Thymus (tissue), 14 donors: Measurements from ENCODE around the gene LCNL1. TPM values are rescaled to one million over a fixed set of nuclear protein-coding genes. Genes with fewer than 3 reads are reported as not detected.
A peak's percentile ranks its signal among the peaks of the same experiment; 100 is the strongest.

Experiments used
- DNase-seq, 9 donors: peaks; one replicate each; pipeline ENCODE4 v3.0.0-alpha.2; 2013; ENCODE audit warnings: low spot score in 9 of 9, low read depth in 6 of 9, missing footprints in 1 of 9
- H3K27ac ChIP-seq, 2 donors: one replicate each; pipeline ENCODE4 v1.5.1; 2013; ENCODE audit warnings: control low read depth in 1 of 2, low read depth in 1 of 2, low read length in 1 of 2, mild to moderate bottlenecking in 1 of 2, moderate library complexity in 1 of 2
- H3K27me3 ChIP-seq, 2 donors: one replicate each; pipeline ENCODE4 v1.5.1; 2013; ENCODE audit warnings: low read length in 1 of 2; ENCODE audit not compliant: control insufficient read depth in 2 of 2, insufficient read depth in 1 of 2
- H3K36me3 ChIP-seq, 2 donors: one replicate each; pipeline ENCODE4 v1.5.1; 2013; ENCODE audit warnings: low read length in 1 of 2, mild to moderate bottlenecking in 1 of 2, moderate library complexity in 1 of 2; ENCODE audit not compliant: control insufficient read depth in 2 of 2, insufficient read depth in 2 of 2
- H3K4me1 ChIP-seq, 2 donors: one replicate each; pipeline ENCODE4 v1.5.1; 2013; ENCODE audit warnings: low read length in 2 of 2; ENCODE audit not compliant: control insufficient read depth in 2 of 2, insufficient read depth in 2 of 2
- H3K4me3 ChIP-seq, 2 donors: one replicate each; pipeline ENCODE4 v1.5.1; 2013; ENCODE audit warnings: low read length in 2 of 2, control low read depth in 1 of 2, mild to moderate bottlenecking in 1 of 2
- H3K9me3 ChIP-seq, 2 donors: one replicate each; pipeline ENCODE4 v1.5.1; 2013; ENCODE audit warnings: low read length in 1 of 2, mild to moderate bottlenecking in 1 of 2; ENCODE audit not compliant: control insufficient read depth in 2 of 2, insufficient read depth in 1 of 2
- WGBS: extraction: QIAGEN DNeasy Blood & Tissue Kit; methylation state at CpG from one replicate; pipeline ENCODE4 v1.1.7; 2013; 5-methylcytosine and 5-hydroxymethylcytosine counted together
- long read RNA-seq, 10 donors: transcript quantifications; one replicate each; lab custom pipeline, GENCODE V29; 2026
- polyA plus RNA-seq: library from polyadenylated mRNA; stranded (reverse); fragments of 200-250 nt; gene quantifications from one replicate; pipeline ENCODE4 v1.2.3, GENCODE V29; 2013
- total RNA-seq: library from RNA; stranded (reverse); fragments of 120-200 nt; gene quantifications from one replicate; pipeline ENCODE4 v1.2.4, GENCODE V29; 2013
- donor health status: healthy.

LCNL1 gene
- 0.19 TPM for total RNA-seq
- polyA plus RNA-seq, result 5.0 TPM
- long read RNA-seq, donor 1, result 0 reads
- long read RNA-seq, donor 2, result 0 reads
- long read RNA-seq, donor 3, result 0 reads
- long read RNA-seq, donor 4, result 0 reads
- long read RNA-seq, donor 5, result 0 reads
- long read RNA-seq, donor 6, result 0 reads
- long read RNA-seq, donor 7, result 0 reads
- long read RNA-seq, donor 8, result 0 reads
- long read RNA-seq, donor 9, result 0 reads
- long read RNA-seq, donor 10, result 0 reads

DNA sequence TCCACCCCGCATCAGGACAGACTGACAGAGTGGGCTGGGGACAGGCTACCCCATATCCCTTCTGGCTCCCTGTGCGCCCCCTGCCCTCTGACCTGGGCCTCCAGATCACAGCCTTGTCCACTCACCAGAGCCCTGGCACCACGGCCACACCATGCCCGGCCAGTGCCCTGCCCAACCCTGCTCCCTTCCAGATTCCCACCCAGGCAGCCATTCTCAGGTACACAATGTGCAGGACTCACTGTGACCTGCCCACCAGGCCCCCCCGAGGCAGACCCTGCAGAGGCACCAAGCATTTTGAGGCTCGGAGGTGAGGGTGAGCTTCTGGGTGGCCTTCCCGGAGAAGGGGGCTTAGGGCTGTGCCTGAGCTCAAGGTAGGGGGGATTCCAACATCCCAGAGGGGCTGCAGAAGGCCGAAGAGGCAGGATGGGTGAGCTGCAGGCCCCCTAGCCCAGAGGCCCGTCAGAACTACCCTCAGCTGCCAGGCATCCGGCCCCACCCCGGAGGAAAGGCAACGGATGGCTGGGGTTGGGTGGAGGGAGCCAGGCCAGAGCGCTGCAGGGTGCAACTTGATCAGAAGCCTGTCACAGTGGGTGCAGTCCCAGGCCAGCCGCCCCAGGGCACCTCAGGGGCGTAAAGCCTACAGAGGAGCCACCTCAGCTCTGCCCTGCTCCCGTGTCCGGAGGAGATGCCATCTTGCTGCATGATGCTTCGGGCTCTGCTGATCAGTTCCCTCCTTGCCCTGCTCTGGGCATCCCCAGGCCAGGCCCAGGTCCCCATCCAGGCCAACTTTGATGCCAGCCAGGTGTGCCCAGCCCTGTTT is at the start of gene LCNL1:
Gene LCNL1 (plus strand): TSS at position 762 of the 820 bp plus-strand sequence. CDS start 594 bp downstream, outside the sequence.
- no peak within 1 kb of the TSS for H3K4me3 ChIP-seq
- H3K36me3 ChIP-seq, result no peaks in the 10 kb centered on the region
- H3K27me3 ChIP-seq, result peaks cover 37 to 95% of the 10 kb centered on the region in 2 donors
- WGBS, result 96% methylated on average over 18 of the region's 18 CpGs
- no peak within 1 kb of the TSS for H3K27ac ChIP-seq
- peaks cover 5 to 9% of the 10 kb centered on the region in 2 donors for H3K4me1 ChIP-seq
- H3K9me3 ChIP-seq, result no peaks in the 10 kb centered on the region
- no peak for DNase-seq

DNA sequence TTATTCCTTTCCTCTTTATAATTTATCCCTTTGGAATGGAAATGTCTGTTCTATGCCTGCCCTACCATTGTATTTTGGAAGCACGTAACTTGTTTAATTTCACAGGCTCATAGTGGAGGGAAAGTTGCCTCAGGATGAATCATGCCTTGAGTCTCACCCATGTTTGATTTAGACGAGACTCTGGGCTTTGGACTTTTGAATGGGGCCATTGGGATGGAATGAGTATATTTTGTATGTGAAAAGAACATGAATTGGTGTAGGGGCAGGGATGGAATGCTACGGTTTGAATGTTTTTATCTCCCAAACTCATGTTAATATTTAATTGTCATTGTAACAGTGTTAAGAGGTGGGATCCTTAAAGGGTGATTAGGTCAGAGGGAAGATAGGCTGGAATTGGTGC is 48.5 kb upstream of the LCNL1 start:
- Histone ChIP-seq H3K4me3 (no peak overlapping the region), H3K27me3 (no peaks in the 10 kb centered on the region), H3K4me1 (no peaks in the 10 kb centered on the region), H3K9me3 (peaks cover 0 to 7% of the 10 kb centered on the region in 2 donors), H3K27ac (no peak overlapping the region), H3K36me3 (peaks cover 4 to 14% of the 10 kb centered on the region in 2 donors)
- 95% methylated on average over 3 of the region's 3 CpGs for WGBS
- no peak for DNase-seq

DNA sequence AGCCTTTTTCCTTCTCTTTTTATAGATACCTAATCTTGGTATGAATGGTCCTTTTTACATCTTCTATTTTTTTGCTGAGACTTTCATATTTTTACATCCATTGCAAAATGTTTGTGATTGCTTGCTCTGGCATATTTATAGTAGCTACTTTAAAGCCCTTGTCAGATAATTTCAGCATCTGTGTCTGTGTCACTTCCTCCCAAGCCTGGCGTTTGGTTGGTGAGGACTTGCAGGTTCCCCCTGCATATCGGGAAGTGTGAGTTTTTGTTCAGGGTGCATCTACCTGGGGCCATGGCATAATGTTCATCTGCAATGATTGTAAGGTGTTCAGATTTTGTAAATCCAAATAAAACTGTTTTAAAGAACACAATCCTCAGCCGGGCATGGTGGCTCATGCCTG is 47.1 kb upstream of the LCNL1 start:
- no peak for DNase-seq
- Histone ChIP-seq H3K27me3 (no peaks in the 10 kb centered on the region), H3K36me3 (peaks cover 18 to 27% of the 10 kb centered on the region in 2 donors), H3K4me1 (no peaks in the 10 kb centered on the region), H3K9me3 (peaks cover 0 to 7% of the 10 kb centered on the region in 2 donors), H3K4me3 (no peak overlapping the region), H3K27ac (no peak overlapping the region)
- 91% methylated on average over 3 of the region's 3 CpGs for WGBS

DNA sequence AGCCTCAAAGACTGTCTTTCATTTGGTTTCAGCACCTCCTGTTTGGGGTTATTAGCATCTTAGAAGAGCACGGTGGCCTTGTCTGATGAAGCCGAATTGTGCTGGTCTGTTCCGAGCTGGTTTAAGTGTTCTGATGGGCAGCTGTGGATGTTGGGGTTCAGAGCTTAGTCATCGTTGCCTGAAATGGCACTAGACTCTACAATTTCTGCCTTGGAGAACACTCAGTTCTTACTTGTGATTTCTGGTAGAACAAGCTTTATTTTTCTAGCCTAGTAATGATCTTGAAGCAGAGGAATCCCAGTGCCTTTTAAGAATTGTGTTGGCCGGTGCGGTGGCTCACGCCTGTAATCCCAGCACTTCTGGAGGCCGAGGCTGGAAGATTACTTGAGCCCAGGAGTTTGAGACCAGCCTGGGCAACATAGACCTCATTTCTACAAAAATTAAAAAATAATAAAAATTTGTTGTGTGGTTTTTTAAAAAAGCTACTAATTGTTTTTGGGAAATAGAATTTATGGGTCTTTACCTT is 46.1 kb upstream of the LCNL1 start:
- DNase-seq, result no peak
- Histone ChIP-seq H3K27me3 (no peaks in the 10 kb centered on the region), H3K4me1 (no peaks in the 10 kb centered on the region), H3K36me3 (peaks cover 28 to 36% of the 10 kb centered on the region in 2 donors), H3K27ac (no peak overlapping the region), H3K4me3 (no peak overlapping the region), H3K9me3 (peaks cover 0 to 7% of the 10 kb centered on the region in 2 donors)
- 97% methylated on average over 8 of the region's 8 CpGs for WGBS

DNA sequence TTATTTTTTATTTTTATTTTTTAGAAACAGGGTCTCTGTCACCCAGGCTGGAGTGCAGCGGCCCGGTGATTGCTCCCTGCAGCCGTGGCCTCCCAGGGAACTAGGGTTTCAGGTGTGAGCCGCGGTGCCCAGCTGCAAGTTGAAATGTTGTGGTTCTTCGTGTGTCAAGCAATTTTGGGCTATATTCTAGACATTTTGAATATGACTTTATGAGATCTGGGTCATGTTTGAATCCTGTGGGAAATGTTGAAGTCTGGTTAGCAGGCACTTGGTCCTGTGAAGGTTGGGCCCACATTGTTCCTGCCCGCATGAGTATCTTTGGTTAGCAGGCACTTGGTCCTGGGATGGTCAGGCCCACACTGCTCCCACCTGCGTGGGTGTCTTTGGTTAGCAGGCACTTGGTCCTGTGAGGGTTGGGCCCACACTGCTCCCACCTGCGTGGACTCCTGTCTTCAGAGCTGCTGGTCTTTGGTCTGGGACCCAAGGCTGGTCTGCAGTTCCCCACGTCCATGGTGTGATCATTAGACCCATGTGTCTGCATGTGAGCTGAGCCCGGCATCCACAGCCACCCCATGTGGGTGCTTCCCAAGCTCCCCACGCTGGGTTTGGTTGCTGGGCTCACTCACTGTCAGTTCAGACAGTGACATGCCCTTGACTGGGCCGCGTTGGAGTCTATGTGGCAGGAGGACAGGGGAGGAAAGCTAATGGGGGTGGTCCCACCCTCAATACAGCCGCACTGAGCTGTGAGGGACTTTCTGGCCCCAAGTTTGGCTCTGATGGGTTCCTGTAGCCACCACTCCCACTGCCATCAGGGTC is 45.4 kb upstream of the LCNL1 start:
- no peak overlapping the region for H3K4me3 ChIP-seq
- peaks cover 1 to 7% of the 10 kb centered on the region in 2 donors for H3K9me3 ChIP-seq
- no peaks in the 10 kb centered on the region for H3K4me1 ChIP-seq
- H3K27ac ChIP-seq, result no peak overlapping the region
- H3K27me3 ChIP-seq, result no peaks in the 10 kb centered on the region
- peaks cover 35 to 43% of the 10 kb centered on the region in 2 donors for H3K36me3 ChIP-seq
- no peak for DNase-seq
- 91% methylated on average over 15 of the region's 15 CpGs for WGBS

DNA sequence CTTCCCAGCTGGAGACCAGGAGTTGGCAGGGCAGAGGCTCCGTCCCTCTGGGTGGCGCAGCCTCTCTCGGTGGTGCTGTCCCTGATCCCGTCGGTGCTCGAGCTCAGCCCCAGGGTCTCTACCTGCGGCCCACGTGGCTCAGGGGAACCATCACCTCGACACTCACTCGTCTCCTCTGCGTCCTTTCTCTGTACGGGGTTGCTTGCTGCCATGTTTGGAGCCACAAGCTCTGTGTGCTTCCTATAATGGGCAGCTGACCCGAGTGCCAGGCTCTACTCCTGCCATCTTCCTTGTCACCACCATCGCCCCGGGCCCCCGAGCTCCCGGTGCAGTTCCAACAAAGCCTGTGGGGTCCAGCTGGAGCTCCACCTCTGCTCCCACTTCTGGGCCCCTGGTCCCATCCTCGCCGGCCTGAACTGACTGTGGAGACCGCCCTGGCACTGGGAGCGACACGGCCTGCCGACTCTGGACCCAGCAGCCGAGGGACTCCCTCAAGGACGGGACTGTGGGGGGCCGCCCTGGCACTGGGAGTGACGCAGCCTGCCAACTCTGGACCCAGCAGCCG is 43.3 kb upstream of the LCNL1 start:
- Histone ChIP-seq H3K4me3 (no peak overlapping the region), H3K27me3 (no peaks in the 10 kb centered on the region), H3K36me3 (peaks cover 46 to 48% of the 10 kb centered on the region in 2 donors), H3K27ac (peak overlapping the region in 1 of 2 donors; percentile 43), H3K9me3 (peaks cover 1 to 5% of the 10 kb centered on the region in 2 donors), H3K4me1 (peaks cover 10 to 11% of the 10 kb centered on the region in 2 donors)
- no peak for DNase-seq
- WGBS, result 97% methylated on average over 28 of the region's 28 CpGs

DNA sequence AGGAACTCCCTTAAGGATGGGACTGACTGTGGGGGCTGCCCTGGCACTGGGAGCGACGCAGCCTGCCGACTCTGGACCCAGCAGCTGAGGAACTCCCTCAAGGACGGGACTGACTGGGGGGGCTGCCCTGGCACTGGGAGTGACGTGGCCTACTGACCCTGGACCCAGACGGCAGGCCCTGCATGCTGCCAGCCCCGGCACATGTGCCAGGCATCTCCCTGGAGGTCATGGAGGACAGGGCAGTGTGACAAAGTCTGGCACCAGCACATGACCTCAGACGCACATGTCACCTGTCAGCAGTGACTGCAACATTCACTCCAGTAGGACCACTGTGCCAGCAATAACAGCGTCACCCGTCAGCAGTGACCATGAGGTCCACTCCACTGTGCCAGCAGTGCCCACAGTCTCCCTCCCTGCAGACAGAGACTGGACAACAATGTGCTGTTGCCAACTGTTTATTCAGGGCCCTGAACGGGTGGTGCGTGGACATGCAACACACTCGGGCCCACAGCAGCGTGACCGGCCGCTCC is 42.7 kb upstream of the LCNL1 start:
- no peak for DNase-seq
- H3K27me3 ChIP-seq, result no peaks in the 10 kb centered on the region
- H3K36me3 ChIP-seq, result peaks cover 46 to 48% of the 10 kb centered on the region in 2 donors
- H3K27ac ChIP-seq, result no peak overlapping the region
- peaks cover 14% of the 10 kb centered on the region in 2 donors for H3K4me1 ChIP-seq
- WGBS, result 95% methylated on average over 16 of the region's 16 CpGs
- peaks cover 1 to 5% of the 10 kb centered on the region in 2 donors for H3K9me3 ChIP-seq
- H3K4me3 ChIP-seq, result no peak overlapping the region

DNA sequence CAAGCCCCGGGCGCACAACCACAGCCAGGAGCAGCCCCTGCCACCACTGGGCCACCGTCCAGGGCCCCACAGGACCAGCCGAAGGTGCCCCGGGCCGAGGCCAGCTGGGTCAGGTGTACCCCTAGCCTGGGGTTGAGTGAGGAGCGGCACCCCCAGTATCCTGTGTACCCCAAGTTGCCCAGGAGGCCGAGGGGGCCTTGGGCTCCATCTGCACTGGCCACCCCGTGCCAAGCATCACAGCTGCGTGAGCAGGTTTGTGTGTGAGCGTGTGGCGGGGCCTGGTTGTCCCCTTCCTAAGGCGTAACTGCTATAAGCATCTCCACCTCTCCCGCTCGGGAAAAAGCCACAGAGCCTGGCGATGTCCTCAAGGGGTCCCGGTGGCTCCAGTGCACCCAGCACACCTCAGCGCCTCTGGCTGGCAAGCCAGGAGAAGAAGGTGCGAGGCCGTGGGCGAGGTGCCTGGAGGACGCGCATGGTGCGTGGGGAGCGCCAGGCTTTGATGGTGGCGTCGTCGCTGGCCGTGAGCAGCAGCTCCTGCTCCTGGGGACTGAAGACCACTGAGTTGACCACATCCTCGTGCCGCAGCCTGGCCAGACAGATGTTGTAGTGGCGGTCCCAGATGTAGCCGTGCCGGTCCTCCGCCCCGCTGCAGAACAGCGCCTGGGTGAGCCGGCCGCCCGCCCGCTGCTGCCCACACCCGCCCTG is 42.1 kb upstream of the LCNL1 start:
- Histone ChIP-seq H3K27me3 (no peaks in the 10 kb centered on the region), H3K4me1 (peaks cover 15 to 18% of the 10 kb centered on the region in 2 donors), H3K36me3 (peaks cover 46 to 48% of the 10 kb centered on the region in 2 donors), H3K9me3 (peaks cover 1 to 5% of the 10 kb centered on the region in 2 donors), H3K27ac (no peak overlapping the region), H3K4me3 (no peak overlapping the region)
- DNase-seq, result no peak
- 97% methylated on average over 42 of the region's 42 CpGs for WGBS
